ENCODE measurements around the gene MINDY4. TPM values are rescaled to one million over a fixed set of nuclear protein-coding genes. Genes with fewer than 3 reads are reported as not detected.

The MINDY4 gene
- total RNA-seq, 1 experiment from 2014 or later = 2.1 TPM

DNA sequence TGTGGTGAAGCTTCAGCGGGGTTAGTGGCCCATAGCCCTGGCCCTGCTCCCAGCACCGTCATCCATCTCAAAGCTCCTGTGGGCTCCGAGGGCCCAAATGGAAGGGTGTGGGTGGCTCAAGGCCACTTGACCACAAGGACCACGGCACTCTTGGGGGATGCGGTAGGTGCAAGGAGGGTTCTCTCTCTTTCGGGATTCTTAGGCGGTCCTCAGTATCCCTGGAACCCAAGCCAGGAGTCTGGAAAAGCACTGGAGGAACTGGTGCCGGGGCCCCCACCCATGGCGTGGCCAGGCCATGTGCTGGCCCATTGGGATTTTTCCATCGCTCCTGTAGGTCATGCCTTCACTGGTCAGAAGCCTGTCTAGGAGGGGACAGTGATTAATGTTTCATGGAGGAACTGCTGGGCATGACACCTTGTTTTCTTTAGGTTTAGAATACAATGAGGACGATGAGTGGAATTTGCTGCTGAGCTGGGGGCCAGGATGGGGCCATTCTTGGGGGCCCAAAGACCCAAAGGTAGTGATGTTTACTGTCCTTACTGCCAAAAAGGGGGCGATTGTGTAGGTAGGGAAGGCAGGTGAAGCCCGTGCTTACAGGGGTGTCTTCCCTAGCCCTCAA lies 157.1 kb downstream of the MINDY4 start:
- Histone ChIP-seq H3K27me3 (replicated peaks; ENCODE audit: control insufficient read depth, insufficient read depth, low read length) (no peaks in the 10 kb centered on the region), H3K4me3 (ENCODE audit: low read depth, low read length) (no peak overlapping the region), H3K9me3 (0 out of 2 replicates have a peak, but pooled peaks cover 3% of the 10 kb centered on the region), H3K36me3 (ENCODE audit: control insufficient read depth, insufficient read depth, low read length) (no peaks in the 10 kb centered on the region), H3K4me1 (no peaks in the 10 kb centered on the region)
- Mint-ChIP-seq H3K4me1 (ENCODE audit: low read depth, unreplicated experiment) (no peaks in the 10 kb centered on the region), H3K27ac (ENCODE audit: unreplicated experiment) (no peak overlapping the region), H3K27me3 (ENCODE audit: insufficient read depth, unreplicated experiment) (no peaks in the 10 kb centered on the region), H3K4me3 (ENCODE audit: unreplicated experiment) (no peak overlapping the region), H3K9me3 (ENCODE audit: unreplicated experiment) (no peaks in the 10 kb centered on the region), H3K36me3 (ENCODE audit: insufficient read depth, unreplicated experiment) (no peaks in the 10 kb centered on the region)
- BruUV-seq (replicated peaks) = no TSS peak
- POLR2A ChIA-PET = no interaction called here
- DNase-seq = no peak
- CTCF ChIA-PET = interaction anchor here (0.6 kb wide), 1 partner anchor 31 kb away, joined by 4 read pairs; no protein-coding TSS in a partner anchor
- TF ChIP-seq, protein P1, sequence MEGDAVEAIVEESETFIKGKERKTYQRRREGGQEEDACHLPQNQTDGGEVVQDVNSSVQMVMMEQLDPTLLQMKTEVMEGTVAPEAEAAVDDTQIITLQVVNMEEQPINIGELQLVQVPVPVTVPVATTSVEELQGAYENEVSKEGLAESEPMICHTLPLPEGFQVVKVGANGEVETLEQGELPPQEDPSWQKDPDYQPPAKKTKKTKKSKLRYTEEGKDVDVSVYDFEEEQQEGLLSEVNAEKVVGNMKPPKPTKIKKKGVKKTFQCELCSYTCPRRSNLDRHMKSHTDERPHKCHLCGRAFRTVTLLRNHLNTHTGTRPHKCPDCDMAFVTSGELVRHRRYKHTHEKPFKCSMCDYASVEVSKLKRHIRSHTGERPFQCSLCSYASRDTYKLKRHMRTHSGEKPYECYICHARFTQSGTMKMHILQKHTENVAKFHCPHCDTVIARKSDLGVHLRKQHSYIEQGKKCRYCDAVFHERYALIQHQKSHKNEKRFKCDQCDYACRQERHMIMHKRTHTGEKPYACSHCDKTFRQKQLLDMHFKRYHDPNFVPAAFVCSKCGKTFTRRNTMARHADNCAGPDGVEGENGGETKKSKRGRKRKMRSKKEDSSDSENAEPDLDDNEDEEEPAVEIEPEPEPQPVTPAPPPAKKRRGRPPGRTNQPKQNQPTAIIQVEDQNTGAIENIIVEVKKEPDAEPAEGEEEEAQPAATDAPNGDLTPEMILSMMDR (IDR thresholded peaks at IDR 0.05; ENCODE audit: insufficient read depth in 1 of 2, low read depth in 1 of 2, low read length in 1 of 2, severe bottlenecking in 1 of 2, unreplicated experiment in 1 of 2) = no peak
- intact Hi-C loops (cut with micrococcal nuclease; ENCODE audit: unreplicated experiment) = no loop called here

- intact Hi-C loops (cut with micrococcal nuclease; ENCODE audit: unreplicated experiment) = no loop called here
- Histone ChIP-seq H3K4me1 (no peaks in the 10 kb centered on the region), H3K9me3 (0 out of 2 replicates have a peak, but pooled peaks cover 3% of the 10 kb centered on the region), H3K27me3 (replicated peaks; ENCODE audit: control insufficient read depth, insufficient read depth, low read length) (no peaks in the 10 kb centered on the region), H3K36me3 (ENCODE audit: control insufficient read depth, insufficient read depth, low read length) (no peaks in the 10 kb centered on the region), H3K4me3 (ENCODE audit: low read depth, low read length) (no peak overlapping the region)
- TF ChIP-seq, protein P1 (IDR thresholded peaks at IDR 0.05; ENCODE audit: insufficient read depth in 1 of 2, low read depth in 1 of 2, low read length in 1 of 2, severe bottlenecking in 1 of 2, unreplicated experiment in 1 of 2) = no peak
- H3K9me3 Mint-ChIP-seq (ENCODE audit: unreplicated experiment) = no peaks in the 10 kb centered on the region
- CTCF ChIA-PET = no interaction called here
- no peaks in the 10 kb centered on the region for H3K27me3 Mint-ChIP-seq (ENCODE audit: insufficient read depth, unreplicated experiment)
- no peak overlapping the region for H3K4me3 Mint-ChIP-seq (ENCODE audit: unreplicated experiment)
- H3K27ac Mint-ChIP-seq (ENCODE audit: unreplicated experiment) = no peak overlapping the region
- no peak for DNase-seq
- no TSS peak for BruUV-seq (replicated peaks)
- H3K36me3 Mint-ChIP-seq (ENCODE audit: insufficient read depth, unreplicated experiment) = no peaks in the 10 kb centered on the region
- no peaks in the 10 kb centered on the region for H3K4me1 Mint-ChIP-seq (ENCODE audit: low read depth, unreplicated experiment)
- POLR2A ChIA-PET = no interaction called here
Measured at GRCh38 chr7:30929686-30930085, 158.5 kb downstream of the MINDY4 start.

DNA sequence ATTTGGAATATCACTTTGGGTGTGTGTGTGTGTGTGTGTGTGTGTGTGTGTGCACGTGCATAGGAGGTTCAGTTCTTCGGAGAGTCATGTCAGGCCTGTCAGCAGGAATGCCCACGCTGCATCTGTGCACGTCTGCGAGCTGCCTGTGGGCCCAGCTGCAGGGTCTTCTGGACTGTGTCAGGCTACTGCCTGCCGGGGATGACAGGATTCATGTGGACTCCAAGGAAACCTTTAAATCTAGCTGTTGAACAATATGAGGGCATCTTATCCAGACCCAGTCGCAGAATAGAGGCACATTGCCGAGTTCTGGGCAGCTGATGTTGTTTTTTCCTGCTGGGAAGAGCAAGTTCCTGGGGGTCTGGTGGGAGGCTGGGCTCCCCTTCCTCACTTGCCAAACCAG lies 159.4 kb downstream of the MINDY4 start:
- ChIA-PET CTCF (no interaction called here), POLR2A (no interaction called here)
- Histone ChIP-seq H3K4me3 (ENCODE audit: low read depth, low read length) (no peak overlapping the region), H3K4me1 (no peaks in the 10 kb centered on the region), H3K9me3 (0 out of 2 replicates have a peak, but pooled peaks cover 3% of the 10 kb centered on the region), H3K27me3 (replicated peaks; ENCODE audit: control insufficient read depth, insufficient read depth, low read length) (no peaks in the 10 kb centered on the region), H3K36me3 (ENCODE audit: control insufficient read depth, insufficient read depth, low read length) (no peaks in the 10 kb centered on the region)
- intact Hi-C loops (cut with micrococcal nuclease; ENCODE audit: unreplicated experiment) = no loop called here
- BruUV-seq (replicated peaks) = no TSS peak
- TF ChIP-seq, protein P1 (IDR thresholded peaks at IDR 0.05; ENCODE audit: insufficient read depth in 1 of 2, low read depth in 1 of 2, low read length in 1 of 2, severe bottlenecking in 1 of 2, unreplicated experiment in 1 of 2) = no peak
- Mint-ChIP-seq H3K27me3 (ENCODE audit: insufficient read depth, unreplicated experiment) (no peaks in the 10 kb centered on the region), H3K36me3 (ENCODE audit: insufficient read depth, unreplicated experiment) (no peaks in the 10 kb centered on the region), H3K4me1 (ENCODE audit: low read depth, unreplicated experiment) (no peaks in the 10 kb centered on the region), H3K27ac (ENCODE audit: unreplicated experiment) (no peak overlapping the region), H3K4me3 (ENCODE audit: unreplicated experiment) (no peak overlapping the region), H3K9me3 (ENCODE audit: unreplicated experiment) (no peaks in the 10 kb centered on the region)
- no peak for DNase-seq
